HT1080 (cell line): Measurements from ENCODE around the gene WDR75. TPM values are rescaled to one million over a fixed set of nuclear protein-coding genes. Genes with fewer than 3 reads are reported as not detected.

Experiments used
- total RNA-seq: library from RNA; depleted of rRNA; stranded (reverse); fragments of >200 nt; shearing (Covaris generic); gene quantifications from 2 replicates; pipeline ENCODE4 v1.2.3, GENCODE V29; 2014; rRNA removed

Gene WDR75
- total RNA-seq, 1 experiment from 2014 or later, result 99.1 TPM

Other genes with a start within 250 kb of the WDR75 start
- 0.29 and 0.57 TPM in 2 replicates for gene SLC40A1, start 139.3 kb downstream of the WDR75 start, total RNA-seq
- 66.2 and 68.9 TPM in 2 replicates for gene ASNSD1, start 220.0 kb downstream of the WDR75 start, total RNA-seq
- gene ANKAR, start 233.2 kb downstream of the WDR75 start, total RNA-seq, result 2.0 and 2.4 TPM in 2 replicates